NCI-H748 treated with DMSO at 0.1 percent for 48 hours (cell line): ENCODE data around the gene NEK11.

Experiments
- DNase-seq: peaks from one replicate; lab custom pipeline; 2025; lab: John Stamatoyannopoulos, UW

Gene NEK11

DNA sequence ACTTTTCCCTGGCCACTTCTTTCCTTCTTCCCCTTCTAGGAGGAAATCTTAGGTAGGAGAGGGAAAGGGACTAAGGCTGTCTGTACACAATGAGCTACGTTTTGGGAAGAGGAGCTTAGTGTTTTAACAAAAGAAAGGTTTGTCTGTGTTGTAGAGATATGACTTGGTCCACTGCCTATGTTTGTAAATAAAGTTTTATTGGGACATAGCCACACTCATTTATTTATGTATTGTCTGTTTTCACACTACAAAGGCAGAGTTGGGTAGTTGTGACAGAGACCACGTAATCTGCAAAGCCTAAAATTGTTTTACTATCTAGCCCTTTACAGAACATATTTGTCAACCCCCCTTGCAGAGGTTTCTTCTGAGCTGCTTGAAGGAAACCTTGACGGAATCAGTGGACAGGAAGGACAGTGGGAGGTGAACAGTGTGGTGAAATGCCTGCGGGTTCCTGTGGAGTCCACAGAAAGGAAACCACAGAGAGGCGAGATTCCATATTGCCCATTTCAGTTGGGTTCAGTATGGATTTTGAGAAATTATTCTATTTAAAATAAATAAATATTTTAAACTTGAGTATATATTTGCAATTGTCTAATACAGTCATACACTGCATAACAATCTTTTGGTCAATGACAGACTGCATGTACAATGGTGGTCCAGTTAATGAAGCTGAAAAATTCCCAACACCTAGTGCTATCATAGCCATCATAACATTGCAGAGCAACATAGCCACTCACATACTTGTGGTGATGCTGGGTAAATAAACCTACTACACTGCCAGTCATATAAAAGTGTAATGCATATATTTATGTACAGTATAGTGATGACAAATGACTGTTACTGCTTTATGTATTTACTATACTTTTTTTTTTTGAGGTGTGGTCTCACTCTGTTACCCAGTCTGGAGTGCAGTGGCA lies 197.0 kb downstream of the NEK11 start:
- no peak for DNase-seq

- DNase-seq, result no peak
These were observed 198.3 kb downstream of the NEK11 start for GRCh38 chr3:131224886-131225550.

GRCh38 chr3:131228522-131228921 lies 201.8 kb downstream of the NEK11 start:
- DNase-seq, result no peak

DNA sequence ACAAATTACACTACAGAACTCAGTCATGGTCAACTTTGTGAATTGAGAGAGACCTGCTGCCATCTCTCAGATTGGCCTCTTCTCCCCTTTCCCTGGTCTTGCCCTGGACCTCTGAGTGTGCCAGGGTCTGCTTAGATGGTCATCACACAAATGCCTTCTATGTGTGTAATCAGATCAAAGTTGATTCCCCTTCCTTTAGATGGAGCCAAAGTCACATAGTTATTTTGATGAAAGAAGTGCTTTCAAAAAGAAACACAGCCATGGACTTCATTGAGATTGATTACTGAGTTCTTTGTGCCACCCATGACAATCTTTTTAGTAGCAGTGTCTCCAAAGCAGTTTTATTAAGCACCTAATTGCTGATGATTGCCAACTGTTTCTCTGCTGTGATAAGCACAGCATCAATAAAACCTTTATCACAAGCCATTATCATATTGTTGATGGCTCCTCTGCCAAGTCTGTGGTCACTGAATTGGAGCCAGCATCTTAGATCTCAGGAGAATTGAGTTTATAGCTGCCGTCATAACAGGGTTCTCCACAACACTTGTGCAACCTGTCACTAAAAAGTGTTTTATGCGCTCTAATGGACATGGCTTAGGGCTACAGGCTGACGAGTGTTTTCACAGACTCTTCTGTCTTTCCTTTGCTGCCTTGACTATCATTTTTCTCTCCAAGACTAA lies 205.2 kb downstream of the NEK11 start:
- no peak for DNase-seq

- no peak for DNase-seq
These were observed 206.1 kb downstream of the NEK11 start for GRCh38 chr3:131232711-131233267.

DNA sequence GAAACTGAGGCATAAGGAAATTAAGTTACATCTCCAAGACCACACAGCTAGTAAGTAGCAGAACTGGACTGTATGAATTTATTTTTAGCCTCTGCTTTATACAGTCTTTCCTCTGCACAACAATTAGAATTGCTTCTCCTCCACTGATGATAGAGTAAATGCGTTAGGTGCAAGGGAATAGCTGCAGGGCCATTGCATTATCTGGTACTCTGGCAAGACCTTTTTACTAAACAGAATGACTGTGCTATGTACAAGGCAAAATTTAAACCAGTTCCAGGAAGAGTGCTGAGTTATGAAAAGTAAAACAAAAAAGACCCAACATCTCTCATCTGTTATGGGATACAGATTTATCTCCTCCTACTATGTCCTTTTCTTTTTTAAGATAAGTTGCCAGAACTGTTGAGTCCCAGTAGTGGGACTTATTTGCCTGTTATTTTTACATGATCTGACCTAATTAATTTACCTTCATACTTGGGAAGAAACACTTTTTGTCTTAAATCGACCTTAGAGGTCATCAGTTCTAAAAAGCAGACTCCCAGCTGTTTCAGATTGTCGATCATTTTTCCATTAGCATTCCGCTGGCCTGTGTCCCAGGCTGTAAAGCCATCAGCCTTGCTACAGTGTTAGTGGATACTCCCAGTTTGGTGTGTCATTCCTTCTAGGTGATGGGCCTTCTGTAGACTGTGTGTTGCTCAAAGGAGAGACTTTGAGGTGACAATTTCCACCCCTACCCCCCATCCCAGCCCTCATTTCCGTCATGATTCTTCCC lies 207.4 kb downstream of the NEK11 start:
- no peak for DNase-seq

DNA sequence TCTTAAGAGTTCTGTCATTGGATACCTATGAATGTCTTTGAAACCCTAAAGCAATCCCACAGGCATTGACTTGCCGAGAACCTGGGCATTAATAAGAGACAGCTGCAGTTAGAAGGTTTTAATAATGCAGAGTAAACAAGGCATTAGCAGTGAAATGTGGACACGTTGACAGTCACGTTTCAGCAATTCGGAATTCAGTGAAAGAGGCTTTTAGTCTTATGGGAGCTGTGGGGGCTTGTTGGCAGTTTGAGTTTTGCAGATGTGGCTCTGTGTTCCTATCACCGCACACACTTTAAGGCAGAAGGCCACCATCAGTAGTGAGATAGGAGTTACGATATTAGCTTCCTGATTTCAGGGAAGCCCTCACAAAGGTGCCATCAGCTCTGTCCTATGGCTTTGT lies 209.7 kb downstream of the NEK11 start:
- DNase-seq, result peak; percentile 36

GRCh38 chr3:131238496-131238895 lies 211.8 kb downstream of the NEK11 start:
- DNase-seq, result no peak

- no peak for DNase-seq
These were observed 212.6 kb downstream of the NEK11 start for GRCh38 chr3:131239267-131239666.

- DNase-seq, result no peak
These were observed 215.5 kb downstream of the NEK11 start for GRCh38 chr3:131242201-131242600.

DNA sequence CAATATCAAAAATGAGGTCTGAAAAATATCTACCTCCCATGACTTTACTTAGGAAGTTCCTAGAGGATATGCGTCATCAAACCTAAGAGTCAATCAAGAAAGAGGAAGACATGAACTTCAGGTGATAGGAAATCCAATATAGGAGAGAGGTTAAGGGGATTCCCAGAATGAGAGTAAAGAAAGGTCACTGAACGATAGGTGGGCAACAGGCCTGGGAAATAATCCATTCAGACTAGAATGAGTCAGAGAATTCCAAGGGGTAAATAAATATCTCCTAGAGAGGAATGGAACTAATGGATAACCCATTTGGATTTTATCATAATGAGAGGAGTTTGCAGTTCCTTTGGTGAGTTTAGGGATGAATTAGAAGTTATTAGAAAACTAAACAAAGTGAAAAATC lies 223.8 kb downstream of the NEK11 start:
- DNase-seq, result no peak

DNA sequence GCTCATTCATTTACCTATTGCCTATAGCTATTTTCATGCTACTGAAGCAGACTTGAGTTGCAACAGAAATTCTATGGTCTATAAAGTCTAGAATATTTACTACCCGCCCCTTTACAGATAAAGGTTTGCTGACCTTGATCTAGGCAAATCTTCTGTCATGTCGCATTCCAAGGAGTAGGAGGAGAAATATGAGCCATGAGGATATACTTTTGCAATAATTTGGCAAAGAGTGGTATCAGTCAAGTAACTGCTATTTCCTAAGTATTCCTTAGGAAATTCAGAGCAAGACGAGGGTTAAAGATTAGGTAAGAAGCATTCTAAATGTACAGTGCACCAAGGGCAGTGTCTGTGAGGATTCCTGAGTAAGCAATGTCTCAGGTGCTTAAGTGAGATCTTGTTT lies 233.8 kb downstream of the NEK11 start:
- DNase-seq, result no peak

DNA sequence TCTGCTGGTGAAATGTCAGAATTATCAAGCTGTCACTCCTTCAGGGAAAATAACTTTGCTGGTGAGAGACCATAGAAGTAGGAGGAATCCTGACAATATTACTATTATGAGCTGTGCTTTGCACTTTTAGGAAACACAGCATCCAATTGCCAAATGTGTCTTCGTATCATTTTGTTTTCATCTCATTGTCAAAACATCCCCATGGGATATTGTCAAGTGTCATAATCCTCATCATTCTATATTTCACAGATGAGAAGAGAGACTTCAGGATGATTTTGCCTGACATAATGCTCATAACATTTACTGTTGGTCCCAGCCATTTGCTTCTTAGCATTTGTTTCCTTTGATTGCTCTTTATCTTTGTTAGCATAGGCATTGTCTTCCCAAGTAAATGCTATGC lies 234.4 kb downstream of the NEK11 start:
- no peak for DNase-seq

- DNase-seq, result no peak
These were observed 248.9 kb downstream of the NEK11 start for GRCh38 chr3:131275556-131275955.

GRCh38 chr3:131277836-131278497 lies 251.3 kb downstream of the NEK11 start:
- no peak for DNase-seq

DNA sequence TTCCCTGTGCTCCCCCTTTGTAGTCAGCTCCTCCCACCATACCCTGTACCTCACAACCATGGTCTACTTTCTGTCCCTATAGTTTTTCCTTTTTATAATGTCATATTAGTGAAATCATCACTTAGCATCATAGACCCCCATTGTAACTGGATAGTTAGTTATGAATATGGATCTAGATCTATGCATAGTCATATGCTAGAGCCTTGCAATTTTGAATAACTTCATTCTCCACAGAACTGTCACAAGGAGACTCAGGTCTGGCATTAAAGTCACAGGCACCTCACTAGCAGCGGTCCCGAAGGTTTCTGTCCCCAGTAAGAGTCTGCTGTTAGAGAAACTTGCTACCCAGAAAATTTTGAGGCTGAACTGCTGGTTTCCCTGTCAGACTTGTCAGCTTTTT lies 252.9 kb downstream of the NEK11 start:
- DNase-seq, result no peak

DNA sequence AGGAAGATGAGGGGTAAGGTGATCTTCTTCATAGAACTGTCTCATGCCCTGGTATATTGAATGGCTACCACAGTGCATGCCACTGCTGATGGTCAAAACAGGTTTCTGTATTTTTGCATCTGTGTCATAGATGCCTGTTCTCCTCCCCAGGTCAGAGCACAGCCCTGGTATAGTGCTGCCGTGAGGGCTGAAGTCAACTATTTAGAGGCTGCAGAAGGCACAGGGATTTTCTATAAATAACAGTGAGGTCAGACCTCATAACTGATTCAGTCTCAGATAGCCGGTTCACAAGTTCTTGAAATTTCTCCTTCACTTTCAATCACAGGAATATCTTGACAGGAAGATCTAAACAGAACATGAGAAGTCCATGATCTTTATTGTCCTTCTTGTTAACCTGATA lies 255.7 kb downstream of the NEK11 start:
- no peak for DNase-seq

DNA sequence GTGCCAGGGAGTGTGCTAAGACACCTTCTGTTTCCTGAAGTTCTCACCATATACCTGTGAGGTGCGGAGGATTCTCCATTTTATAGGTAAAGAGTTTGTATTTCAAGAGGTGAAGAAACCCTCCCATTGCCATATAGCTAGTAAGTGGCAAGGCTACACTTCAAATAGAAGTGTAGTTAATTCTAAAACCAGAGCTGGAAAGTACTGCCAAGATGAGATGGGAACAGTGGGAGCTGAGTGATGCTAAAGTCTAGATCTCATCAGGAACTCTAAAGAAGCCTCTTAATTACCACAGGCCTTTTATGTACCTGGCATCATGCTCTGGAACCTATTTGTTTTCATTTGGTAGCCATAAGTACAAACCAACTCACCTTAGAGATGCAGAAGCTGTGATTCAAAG lies 256.3 kb downstream of the NEK11 start:
- no peak for DNase-seq

GRCh38 chr3:131283862-131284261 lies 257.2 kb downstream of the NEK11 start:
- no peak for DNase-seq

GRCh38 chr3:131284302-131284701 lies 257.6 kb downstream of the NEK11 start:
- DNase-seq, result no peak

- no peak for DNase-seq
These were observed 258.8 kb downstream of the NEK11 start for GRCh38 chr3:131285456-131285855.
